Epithelial cell of esophagus (primary cell): ENCODE data around the gene PITHD1.
"Not testable (repeated sequence)": the region's sequence is repeated elsewhere in the genome, so short reads cannot be mapped to it uniquely, and the experiment has no call there.

Experiments used
- DNase-seq: peaks from one replicate; pipeline ENCODE4 v3.0.0; 2010; ENCODE audit warnings: low read depth
- H3K4me3 ChIP-seq: 2 replicates; pipeline ENCODE4 v1.5.1; 2011; ENCODE audit warnings: mild to moderate bottlenecking, low read length, control low read depth
- CTCF ChIP-seq: IDR thresholded peaks from 2 replicates; pipeline ENCODE4 v1.5.1; 2011; ENCODE audit warnings: low read depth, mild to moderate bottlenecking, low read length, control low read depth, inconsistent platforms; ENCODE audit not compliant: insufficient read depth; ENCODE audit errors: missing control alignments

Gene PITHD1

GRCh38 chr1:23800400-23801337, 22.5 kb downstream of the PITHD1 start, which contains the start of gene GALE:
Gene GALE, minus strand, starts transcription at chr1:23800754. Its CDS starts 1,747 bp downstream, at chr1:23799007.
- TF ChIP-seq CTCF, result no peak
- peak; percentile 97 for DNase-seq

GRCh38 chr1:23801338-23801748, 23.1 kb downstream of the PITHD1 start:
- H3K4me3 ChIP-seq, result peak overlapping the region; percentile 75
- peak; percentile 51 for DNase-seq
- TF ChIP-seq CTCF, result no peak

More at GRCh38 chr1:23800400-23801337, 22.5 kb downstream of the PITHD1 start, which contains the start of gene GALE:
- H3K4me3 ChIP-seq, result peak within 1 kb of the TSS; percentile 75

GRCh38 chr1:23801876-23802275, 23.7 kb downstream of the PITHD1 start:
- DNase-seq, result no peak
- H3K4me3 ChIP-seq, result no peak overlapping the region
- TF ChIP-seq CTCF, result no peak

GRCh38 chr1:23802809-23803342, 24.7 kb downstream of the PITHD1 start:
- not testable (repeated sequence) for DNase-seq, H3K4me3 ChIP-seq

GRCh38 chr1:23803674-23804073, 25.5 kb downstream of the PITHD1 start:
- no peak for TF ChIP-seq CTCF
- no peak for DNase-seq
- H3K4me3 ChIP-seq, result no peak overlapping the region

GRCh38 chr1:23804183-23804835, 26.1 kb downstream of the PITHD1 start:
- no peak for TF ChIP-seq CTCF
- no peak for DNase-seq
- no peak overlapping the region for H3K4me3 ChIP-seq

- H3K4me3 ChIP-seq, result no peak overlapping the region
- DNase-seq, result no peak
- no peak for TF ChIP-seq CTCF
Measured at GRCh38 chr1:23805025-23805424, 26.8 kb downstream of the PITHD1 start.
